ENCODE data around the gene MID2. TPM values are rescaled to one million over a fixed set of nuclear protein-coding genes. Genes with fewer than 3 reads are reported as not detected.
"Not testable (repeated sequence)": the region's sequence is repeated elsewhere in the genome, so short reads cannot be mapped to it uniquely, and the experiment has no call there.

Gene MID2
- total and polyA plus RNA-seq, 10 donors, result 0.50 to 11.9 (median 10.4) TPM

GRCh38 chrX:107851215-107851614, 25.5 kb downstream of the MID2 start:
- DNase-seq, result no peak
- peaks cover 0 to 4% (median 0%) of the 10 kb centered on the region in 7 donors for H3K27me3 ChIP-seq (replicated peaks in 1 of 7)
- no peaks in the 10 kb centered on the region for H3K36me3 ChIP-seq
- no peak overlapping the region for H3K4me3 ChIP-seq
- H3K27ac ChIP-seq, result no peak overlapping the region
- TF ChIP-seq POLR2A (IDR thresholded peaks at IDR 0.05), result no peak
- no peak for TF ChIP-seq CTCF (IDR thresholded peaks at IDR 0.05 in 8 of 11, conservative IDR thresholded peaks at IDR 0.05 in 3 of 11)
- TF ChIP-seq POLR2AphosphoS5 (IDR thresholded peaks at IDR 0.05), result no peak
- WGBS, 5 donors, result 64 to 77% (median 72%) methylated on average over 2 of the region's 2 CpGs
- intact Hi-C loops (cut with DNase I; ENCODE audit: low total_unique reads), result no loop called here
- H3K9me3 ChIP-seq, result no peaks in the 10 kb centered on the region
- no peaks in the 10 kb centered on the region for H3K4me1 ChIP-seq

- not testable (repeated sequence) for H3K27me3 ChIP-seq (replicated peaks in 1 of 7); DNase-seq; H3K4me3 ChIP-seq
These were observed 26.0 kb downstream of the MID2 start for GRCh38 chrX:107851665-107852064.

GRCh38 chrX:107856289-107856688, 30.6 kb downstream of the MID2 start:
- peaks cover 0 to 6% (median 0%) of the 10 kb centered on the region in 7 donors for H3K27me3 ChIP-seq (replicated peaks in 1 of 7)
- TF ChIP-seq CTCF (IDR thresholded peaks at IDR 0.05 in 8 of 11, conservative IDR thresholded peaks at IDR 0.05 in 3 of 11) (no peak), POLR2AphosphoS5 (IDR thresholded peaks at IDR 0.05) (no peak), POLR2A (IDR thresholded peaks at IDR 0.05) (no peak)
- H3K9me3 ChIP-seq, result no peaks in the 10 kb centered on the region
- H3K36me3 ChIP-seq, result no peaks in the 10 kb centered on the region
- DNase-seq, result no peak
- no peak overlapping the region for H3K27ac ChIP-seq
- H3K4me3 ChIP-seq, result no peak overlapping the region
- H3K4me1 ChIP-seq, result no peaks in the 10 kb centered on the region
- intact Hi-C loops (cut with DNase I; ENCODE audit: low total_unique reads), result no loop called here

More at GRCh38 chrX:107851665-107852064, 26.0 kb downstream of the MID2 start:
- H3K9me3 ChIP-seq; intact Hi-C loops (cut with DNase I; ENCODE audit: low total_unique reads); H3K36me3 ChIP-seq; H3K4me1 ChIP-seq; H3K27ac ChIP-seq: not testable (repeated sequence)
- 82 to 94% (median 90%) methylated on average over 7 of the region's 7 CpGs for WGBS, 5 donors

GRCh38 chrX:107857041-107857440, 31.4 kb downstream of the MID2 start:
- H3K36me3 ChIP-seq; H3K27ac ChIP-seq; intact Hi-C loops (cut with DNase I; ENCODE audit: low total_unique reads); H3K4me1 ChIP-seq; H3K4me3 ChIP-seq; H3K9me3 ChIP-seq; DNase-seq: not testable (repeated sequence)
- H3K27me3 ChIP-seq (replicated peaks in 1 of 7), result peaks cover 0 to 11% (median 0%) of the 10 kb centered on the region in 7 donors
- WGBS, 5 donors, result 84 to 100% (median 88%) methylated on average over 3 to 5 of the region's 5 CpGs

- intact Hi-C loops (cut with DNase I; ENCODE audit: low total_unique reads), result no loop called here
- Histone ChIP-seq H3K4me3 (no peak overlapping the region), H3K9me3 (no peaks in the 10 kb centered on the region), H3K27me3 (replicated peaks in 1 of 7) (peaks cover 0 to 11% (median 0%) of the 10 kb centered on the region in 7 donors), H3K4me1 (no peaks in the 10 kb centered on the region), H3K36me3 (no peaks in the 10 kb centered on the region), H3K27ac (no peak overlapping the region)
- WGBS, 5 donors, result 89 to 97% (median 92%) methylated on average over 5 of the region's 5 CpGs
- no peak for TF ChIP-seq POLR2A (IDR thresholded peaks at IDR 0.05)
- no peak for TF ChIP-seq CTCF (IDR thresholded peaks at IDR 0.05 in 8 of 11, conservative IDR thresholded peaks at IDR 0.05 in 3 of 11)
- no peak for TF ChIP-seq POLR2AphosphoS5 (IDR thresholded peaks at IDR 0.05)
- no peak for DNase-seq
These were observed 32.2 kb downstream of the MID2 start for GRCh38 chrX:107857837-107858236.

All from spleen (tissue), 11 donors.